KMS-11 (cell line): ENCODE results near the gene ANKRD27.
A peak's percentile ranks its signal among the peaks of the same experiment; 100 is the strongest.
"Not testable (repeated sequence)": the region's sequence is repeated elsewhere in the genome, so short reads cannot be mapped to it uniquely, and the experiment has no call there.

Experiments
- H2AFZ ChIP-seq: fragments of 200-600 bp; sonication (generic); 2 replicates; pipeline ENCODE4 v1.6.1; 2016; ENCODE audit warnings: antibody characterized with exemption, mixed run types, low read depth
- H3K27ac ChIP-seq: fragments of 200-600 bp; sonication (generic); 2 replicates; pipeline ENCODE4 v1.6.1; 2016; ENCODE audit warnings: mild to moderate bottlenecking, mixed run types
- H3K27me3 ChIP-seq: fragments of 200-600 bp; sonication (generic); 2 replicates; pipeline ENCODE4 v1.6.1; 2017; ENCODE audit warnings: mild to moderate bottlenecking, low read depth, mixed run types, moderate library complexity; ENCODE audit not compliant: insufficient read depth
- H3K36me3 ChIP-seq: fragments of 200-600 bp; sonication (generic); 2 replicates; pipeline ENCODE4 v1.6.1; 2017; ENCODE audit warnings: mild to moderate bottlenecking, mixed run types; ENCODE audit not compliant: insufficient read depth
- H3K4me1 ChIP-seq: fragments of 200-600 bp; sonication (generic); 2 replicates; pipeline ENCODE4 v1.6.1; 2016; ENCODE audit warnings: mild to moderate bottlenecking, low read depth, mixed run types; ENCODE audit not compliant: poor library complexity, severe bottlenecking
- H3K4me2 ChIP-seq: fragments of 200-600 bp; sonication (generic); 2 replicates; pipeline ENCODE4 v1.7.0; 2016; ENCODE audit warnings: mild to moderate bottlenecking, mixed run types
- H3K4me3 ChIP-seq: fragments of 200-600 bp; sonication (generic); IDR thresholded peaks from 2 replicates; pipeline ENCODE4 v1.6.1; 2017; ENCODE audit warnings: low read depth, low read length, mixed read lengths; ENCODE audit not compliant: insufficient read depth
- H3K79me2 ChIP-seq: fragments of 200-600 bp; sonication (generic); 2 replicates; pipeline ENCODE4 v1.6.1; 2016; ENCODE audit warnings: low read depth, mixed run types; ENCODE audit not compliant: insufficient read depth
- H3K9ac ChIP-seq: fragments of 200-600 bp; sonication (generic); 2 replicates; pipeline ENCODE4 v1.6.1; 2016; ENCODE audit warnings: mild to moderate bottlenecking, mixed run types
- H4K20me1 ChIP-seq: fragments of 200-600 bp; sonication (generic); 2 replicates; pipeline ENCODE4 v1.6.1; 2016; ENCODE audit warnings: mild to moderate bottlenecking, mixed run types; ENCODE audit not compliant: insufficient read depth
- CTCF ChIP-seq: fragments of 200-600 bp; sonication (generic); conservative IDR thresholded peaks from 2 replicates; pipeline ENCODE4 v1.6.1; 2017; ENCODE audit warnings: low read depth, mild to moderate bottlenecking, antibody characterized with exemption, low read length, moderate library complexity, mixed read lengths

ANKRD27 gene

GRCh38 chr19:32580353-32580900, 94.6 kb downstream of the ANKRD27 start:
- Histone ChIP-seq H3K4me2 (peak overlapping the region; percentile 68), H3K27ac (no peak overlapping the region), H3K27me3 (no peaks in the 10 kb centered on the region), H3K79me2 (peaks cover 35% of the 10 kb centered on the region), H4K20me1 (no peaks in the 10 kb centered on the region), H3K36me3 (peaks cover 10% of the 10 kb centered on the region; the same call in 1 of the 2 replicates), H2AFZ (peak overlapping the region; percentile 99), H3K9ac (no peak overlapping the region; the same call in 1 of the 2 replicates), H3K4me1 (peaks cover 12% of the 10 kb centered on the region), H3K4me3 (no peak overlapping the region)
- TF ChIP-seq CTCF: no peak

GRCh38 chr19:32576790-32577189, 98.2 kb downstream of the ANKRD27 start:
- H3K27ac ChIP-seq: no peak overlapping the region
- no peak overlapping the region for H2AFZ ChIP-seq

GRCh38 chr19:32573492-32573794, 101.5 kb downstream of the ANKRD27 start:
- Histone ChIP-seq H3K27me3 (no peaks in the 10 kb centered on the region), H3K27ac (no peak overlapping the region), H3K4me2 (no peak overlapping the region), H2AFZ (no peak overlapping the region), H3K9ac (no peak overlapping the region), H3K4me3 (no peak overlapping the region), H3K79me2 (no peaks in the 10 kb centered on the region), H4K20me1 (no peaks in the 10 kb centered on the region), H3K4me1 (no peaks in the 10 kb centered on the region), H3K36me3 (no peaks in the 10 kb centered on the region)
- TF ChIP-seq CTCF: no peak

More at GRCh38 chr19:32576790-32577189, 98.2 kb downstream of the ANKRD27 start:
- Histone ChIP-seq H3K36me3 (no peaks in the 10 kb centered on the region), H4K20me1 (no peaks in the 10 kb centered on the region), H3K27me3 (no peaks in the 10 kb centered on the region), H3K9ac (no peak overlapping the region), H3K4me3 (no peak overlapping the region), H3K4me1 (no peaks in the 10 kb centered on the region), H3K79me2 (peaks cover 5% of the 10 kb centered on the region), H3K4me2 (no peak overlapping the region)
- TF ChIP-seq CTCF: no peak

- H3K27ac ChIP-seq, H4K20me1 ChIP-seq, H3K4me2 ChIP-seq, H3K36me3 ChIP-seq, H3K27me3 ChIP-seq, H3K4me3 ChIP-seq, H3K9ac ChIP-seq, H3K4me1 ChIP-seq, H3K79me2 ChIP-seq, H2AFZ ChIP-seq: not testable (repeated sequence)
These were observed 102.1 kb downstream of the ANKRD27 start for GRCh38 chr19:32572700-32573491.

GRCh38 chr19:32571471-32572075, 103.4 kb downstream of the ANKRD27 start:
- H3K27ac ChIP-seq, H3K36me3 ChIP-seq, H3K4me3 ChIP-seq, H4K20me1 ChIP-seq, H3K4me1 ChIP-seq, H3K27me3 ChIP-seq, H3K4me2 ChIP-seq, H2AFZ ChIP-seq, H3K79me2 ChIP-seq, H3K9ac ChIP-seq: not testable (repeated sequence)
